GM20000 (cell line): ENCODE data around the gene GATA6.

Source experiments
- DNase-seq: peaks from one replicate; pipeline ENCODE4 v3.0.0; 2012; ENCODE audit warnings: low spot score
- CTCF ChIP-seq: IDR thresholded peaks from 2 replicates; pipeline ENCODE4 v1.5.1; 2012; ENCODE audit warnings: mild to moderate bottlenecking, control low read depth; ENCODE audit errors: extremely low read depth, missing control alignments

GATA6 gene

GRCh38 chr18:22230471-22230945, 61.1 kb downstream of the GATA6 start:
- no peak for TF ChIP-seq CTCF
- DNase-seq = no peak

DNA sequence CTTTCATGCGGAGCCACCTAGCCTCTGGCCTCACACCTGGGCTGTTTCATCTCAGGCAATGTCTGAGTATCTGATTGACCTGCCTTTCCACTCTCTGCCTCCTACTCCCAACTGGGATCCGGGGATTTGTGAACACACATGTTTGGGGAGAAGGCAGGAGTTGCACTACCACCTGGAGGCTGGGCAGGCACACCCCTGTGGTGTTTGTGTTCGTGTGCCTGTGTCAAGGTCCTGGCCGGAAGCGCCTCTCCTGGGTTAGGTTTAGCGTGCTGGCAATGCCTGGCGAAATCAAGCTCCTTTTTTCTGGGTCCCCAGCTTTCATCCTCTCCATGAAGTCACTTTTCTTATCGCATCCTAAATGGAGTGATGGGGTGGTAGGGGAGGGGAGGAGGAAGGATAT, 63.9 kb downstream of the GATA6 start:
- DNase-seq = no peak
- TF ChIP-seq CTCF = no peak

DNA sequence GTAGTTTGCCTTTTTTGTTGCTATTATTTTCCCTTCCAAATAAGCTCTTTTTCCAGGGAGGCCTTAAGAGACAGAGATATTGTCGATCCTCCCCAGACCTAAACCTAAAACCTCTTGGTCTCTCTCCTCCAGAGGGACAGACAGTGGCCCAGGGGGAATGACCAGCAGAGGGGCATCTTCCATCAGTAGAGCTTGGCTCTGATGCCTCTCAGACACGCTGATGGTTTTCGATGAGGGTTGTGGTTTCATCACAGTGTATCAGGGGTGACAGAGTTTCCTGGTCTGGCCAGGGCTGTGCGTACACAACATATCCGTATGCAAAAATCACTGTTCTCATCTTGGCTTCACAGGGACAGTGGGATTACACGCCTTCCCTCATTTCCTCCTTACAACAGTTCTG, 68.6 kb downstream of the GATA6 start:
- no peak for DNase-seq
- no peak for TF ChIP-seq CTCF

DNA sequence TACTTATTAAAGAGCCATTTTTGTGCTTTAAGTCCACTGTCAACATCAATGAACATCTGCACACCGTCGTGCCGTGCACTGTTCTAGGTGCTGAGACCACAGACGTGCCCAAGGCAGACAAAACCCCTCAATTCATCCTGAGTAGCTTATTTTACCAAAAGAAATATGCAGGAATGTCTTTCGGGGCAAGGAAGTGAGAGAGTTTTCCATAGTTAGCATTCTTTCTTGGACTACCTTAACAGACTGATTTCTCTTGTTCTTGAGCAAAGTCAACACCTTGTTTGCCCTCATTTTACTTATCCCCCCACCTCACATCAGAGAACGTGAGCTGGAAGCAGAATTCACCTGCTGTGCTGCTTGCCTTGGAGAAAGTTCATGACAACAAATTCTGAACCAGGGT, 69.3 kb downstream of the GATA6 start:
- no peak for TF ChIP-seq CTCF
- DNase-seq = no peak

- TF ChIP-seq CTCF = no peak
- no peak for DNase-seq
Observed at GRCh38 chr18:22241921-22242361, 72.6 kb downstream of the GATA6 start.

DNA sequence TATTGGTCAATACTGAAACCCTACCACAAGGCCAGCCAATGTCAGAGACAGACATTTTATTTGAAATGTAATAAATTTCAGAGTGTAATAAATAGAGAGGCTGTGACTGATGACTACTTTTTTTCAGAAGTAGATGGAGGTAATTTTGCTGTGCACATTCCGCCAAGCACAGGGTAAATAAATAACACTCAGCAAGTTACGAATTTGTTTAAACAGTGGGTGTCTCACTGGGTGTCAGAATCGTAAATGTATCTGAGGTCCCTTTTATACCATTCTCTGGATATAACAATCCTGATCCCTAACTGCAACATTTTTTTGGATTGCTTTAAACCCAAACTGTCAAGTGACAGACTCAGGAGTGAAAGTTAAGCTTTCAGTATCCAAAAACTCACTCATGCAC, 74.1 kb downstream of the GATA6 start:
- DNase-seq = no peak
- no peak for TF ChIP-seq CTCF

DNA sequence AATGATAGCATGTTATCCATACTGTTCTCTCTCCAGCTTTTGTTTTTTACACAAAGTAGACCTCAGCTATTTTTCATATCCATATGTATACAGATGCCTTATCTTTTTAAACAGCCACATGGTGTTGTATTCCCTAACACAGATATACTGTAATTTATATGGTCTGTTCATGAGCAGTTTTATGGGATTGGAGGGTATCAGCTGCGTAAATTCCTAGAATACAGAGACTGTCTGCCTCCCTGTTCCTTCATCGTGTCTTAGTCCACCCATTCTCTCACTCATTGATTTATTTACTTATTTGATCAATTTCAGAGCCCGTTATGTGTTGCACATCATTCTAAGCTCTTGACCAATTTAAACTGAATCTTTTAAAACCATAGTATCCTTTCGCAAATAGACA, 80.6 kb downstream of the GATA6 start:
- TF ChIP-seq CTCF = no peak
- DNase-seq = no peak

DNA sequence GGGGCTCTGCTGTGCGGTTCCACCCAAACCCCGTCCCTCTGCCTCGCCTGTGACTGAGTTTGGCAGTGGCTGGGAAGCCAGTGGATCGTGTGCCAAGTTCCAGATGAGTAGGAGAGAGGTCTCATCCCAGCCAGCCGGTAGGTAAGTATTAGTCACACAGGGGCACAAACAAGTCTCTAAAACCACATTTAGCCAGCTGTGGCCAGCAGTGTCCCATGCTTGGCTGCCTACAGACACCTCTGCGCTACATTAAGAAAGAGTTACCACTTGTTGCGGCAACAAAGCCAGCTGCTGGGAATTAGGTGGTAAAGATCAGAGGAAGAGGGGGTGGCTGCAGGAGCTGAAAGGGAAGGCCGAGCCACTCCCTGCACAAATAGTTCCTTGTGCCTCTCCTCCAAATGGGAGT, 81.2 kb downstream of the GATA6 start:
- no peak for DNase-seq
- no peak for TF ChIP-seq CTCF
